ENCODE data around the gene DKKL1.

Gene DKKL1

DNA sequence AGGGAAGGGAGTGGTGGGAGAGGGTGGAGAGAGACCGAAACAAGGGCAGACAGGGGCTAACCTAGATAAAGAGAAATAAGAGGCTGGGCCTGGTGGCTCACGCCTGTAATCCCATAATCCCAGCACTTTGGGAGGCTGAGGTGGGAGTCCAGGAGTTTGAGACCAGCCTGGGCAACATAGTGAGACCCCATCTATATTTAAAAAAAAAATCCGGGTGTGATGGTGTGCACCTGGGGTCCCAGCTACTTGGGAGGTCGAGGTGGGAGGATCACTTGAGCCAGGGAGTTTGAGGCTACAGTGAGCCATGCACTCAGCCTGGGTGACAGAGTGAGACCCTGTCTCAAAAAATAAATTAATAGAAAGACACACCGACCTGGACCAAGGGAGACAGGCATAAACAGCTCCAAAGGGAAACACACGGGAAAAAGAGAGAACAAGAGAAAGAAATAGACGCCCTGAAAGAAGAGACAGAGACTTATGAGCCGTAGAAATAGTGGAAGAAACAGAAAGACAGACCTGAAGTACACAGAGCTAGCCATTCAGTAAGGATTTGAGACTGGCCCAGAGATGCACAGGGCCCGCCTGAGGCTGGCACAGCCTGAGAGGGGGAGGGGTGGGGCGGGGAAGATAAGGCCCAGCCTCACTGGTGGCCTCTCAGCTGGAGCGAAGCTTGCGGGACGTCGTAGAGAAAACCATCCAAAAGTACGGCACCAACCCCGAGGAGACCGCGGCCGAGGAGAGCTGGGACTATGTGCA is 26.2 kb upstream of the DKKL1 start:
- in situ Hi-C loops (cut with MboI; ENCODE audit: low sequenced_read_pairs), result no loop called here

DNA sequence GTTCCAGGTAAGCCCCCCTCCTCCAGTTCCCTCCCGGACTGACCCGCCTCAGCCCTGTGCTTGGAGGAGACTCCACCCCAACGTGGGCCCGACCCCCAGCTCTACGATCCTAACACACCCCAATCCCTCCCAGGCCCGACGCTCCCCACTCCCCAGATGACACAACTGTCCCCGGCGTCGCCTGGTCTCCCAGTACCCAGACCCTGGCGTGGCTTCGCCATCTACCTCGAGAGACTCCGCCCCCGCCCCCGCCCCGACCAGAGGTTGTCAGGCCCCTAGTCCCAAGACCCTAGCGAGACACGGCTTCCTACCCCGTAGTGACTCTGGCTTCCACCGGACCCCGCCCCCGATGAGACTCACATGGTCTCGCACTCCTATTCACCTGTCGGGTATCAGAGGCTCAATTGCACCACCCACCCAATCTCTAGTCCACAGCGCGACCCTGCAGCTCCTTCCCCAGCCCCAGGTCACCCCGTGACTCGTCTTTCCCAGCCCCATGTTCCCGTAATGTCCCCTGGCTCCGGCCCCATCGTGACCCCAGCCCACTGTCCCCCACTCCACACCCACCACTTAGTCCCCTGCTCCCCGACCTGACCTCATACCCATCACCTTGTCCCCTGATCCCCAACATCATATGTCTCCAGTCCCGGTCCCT is 25.5 kb upstream of the DKKL1 start:
- in situ Hi-C loops (cut with MboI; ENCODE audit: low sequenced_read_pairs), result no loop called here

DNA sequence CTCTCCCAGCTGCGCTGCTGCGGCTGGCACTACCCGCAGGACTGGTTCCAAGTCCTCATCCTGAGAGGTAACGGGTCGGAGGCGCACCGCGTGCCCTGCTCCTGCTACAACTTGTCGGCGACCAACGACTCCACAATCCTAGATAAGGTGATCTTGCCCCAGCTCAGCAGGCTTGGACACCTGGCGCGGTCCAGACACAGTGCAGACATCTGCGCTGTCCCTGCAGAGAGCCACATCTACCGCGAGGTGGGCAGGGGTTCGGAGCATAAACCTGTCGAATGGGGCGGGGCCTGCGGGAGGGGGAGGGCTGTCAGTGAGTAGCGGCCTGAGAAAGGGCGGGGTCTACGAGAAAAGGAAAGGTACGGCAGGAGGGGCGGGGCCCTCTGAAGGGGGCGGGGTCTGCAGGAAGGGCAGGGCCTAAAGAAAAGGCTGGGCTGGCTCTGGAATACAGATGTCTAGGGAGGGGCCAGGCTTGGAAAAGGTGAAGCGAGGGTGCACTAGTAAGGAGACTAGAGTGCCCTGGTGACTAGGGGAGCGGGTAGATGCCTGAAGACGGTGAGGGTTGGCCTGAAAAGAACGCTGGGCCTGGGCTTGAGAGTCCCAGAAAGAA is 24.9 kb upstream of the DKKL1 start:
- in situ Hi-C loops (cut with MboI; ENCODE audit: low sequenced_read_pairs), result no loop called here

DNA sequence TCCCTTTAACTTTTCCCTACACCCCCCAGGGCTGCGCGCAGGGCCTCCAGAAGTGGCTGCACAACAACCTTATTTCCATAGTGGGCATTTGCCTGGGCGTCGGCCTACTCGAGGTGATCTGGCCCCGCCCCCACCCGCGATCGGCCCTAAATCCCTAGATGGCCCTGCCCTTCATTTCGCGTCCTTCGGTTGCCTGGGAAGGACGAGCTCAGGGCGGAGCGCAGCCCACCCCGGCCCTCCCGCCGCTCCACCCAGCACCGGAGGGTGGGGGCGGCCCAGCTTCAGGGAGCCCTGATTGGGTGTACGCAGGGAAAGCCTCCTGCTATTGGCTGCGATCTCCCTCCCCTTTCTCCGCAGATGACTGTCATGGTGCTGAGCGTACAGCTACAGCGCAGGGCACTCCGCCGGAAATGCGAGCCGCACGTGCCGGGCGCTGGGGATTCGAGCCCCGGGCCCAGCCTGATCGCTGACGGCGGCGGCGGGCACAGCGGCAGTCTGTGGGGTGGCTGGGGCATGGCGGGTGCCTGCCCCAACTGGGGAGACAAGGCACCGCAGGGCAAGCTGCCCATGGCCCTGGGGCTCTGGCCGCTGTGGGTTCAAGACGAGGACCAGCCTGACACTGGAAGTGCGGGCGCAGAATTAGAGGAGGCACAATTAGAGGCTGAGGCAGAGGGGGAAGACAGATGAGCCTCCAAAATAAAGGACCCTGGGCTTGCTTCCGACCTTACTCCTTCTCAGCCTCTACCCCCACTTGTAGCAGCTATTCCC is 24.2 kb upstream of the DKKL1 start:
- in situ Hi-C loops (cut with MboI; ENCODE audit: low sequenced_read_pairs), result no loop called here

DNA sequence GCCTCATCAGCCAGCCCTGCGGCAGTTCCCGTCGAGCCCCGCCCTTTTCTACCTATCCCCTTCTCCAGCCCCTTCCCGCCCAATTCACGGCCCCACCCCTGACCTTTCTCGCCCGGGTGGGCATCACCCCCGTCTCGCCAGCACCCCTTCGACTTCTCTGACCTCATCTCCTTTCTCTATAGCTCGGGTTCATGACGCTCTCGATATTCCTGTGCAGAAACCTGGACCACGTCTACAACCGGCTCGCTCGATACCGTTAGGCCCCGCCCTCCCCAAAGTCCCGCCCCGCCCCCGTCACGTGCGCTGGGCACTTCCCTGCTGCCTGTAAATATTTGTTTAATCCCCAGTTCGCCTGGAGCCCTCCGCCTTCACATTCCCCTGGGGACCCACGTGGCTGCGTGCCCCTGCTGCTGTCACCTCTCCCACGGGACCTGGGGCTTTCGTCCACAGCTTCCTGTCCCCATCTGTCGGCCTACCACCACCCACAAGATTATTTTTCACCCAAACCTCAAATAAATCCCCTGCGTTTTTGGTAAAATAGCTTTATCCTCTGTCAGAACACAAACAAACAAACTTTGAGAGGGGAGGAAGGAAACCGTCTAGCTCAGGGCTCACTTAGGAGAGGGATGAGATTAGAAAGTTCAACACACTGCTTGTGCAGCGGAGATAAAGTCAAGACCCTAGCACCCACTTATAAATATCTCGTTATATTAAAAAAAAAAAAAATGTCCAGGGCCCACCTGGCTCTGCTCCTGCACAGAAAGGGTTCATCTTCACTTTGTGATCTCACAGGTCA is 23.4 kb upstream of the DKKL1 start:
- in situ Hi-C loops (cut with MboI; ENCODE audit: low sequenced_read_pairs), result no loop called here

DNA sequence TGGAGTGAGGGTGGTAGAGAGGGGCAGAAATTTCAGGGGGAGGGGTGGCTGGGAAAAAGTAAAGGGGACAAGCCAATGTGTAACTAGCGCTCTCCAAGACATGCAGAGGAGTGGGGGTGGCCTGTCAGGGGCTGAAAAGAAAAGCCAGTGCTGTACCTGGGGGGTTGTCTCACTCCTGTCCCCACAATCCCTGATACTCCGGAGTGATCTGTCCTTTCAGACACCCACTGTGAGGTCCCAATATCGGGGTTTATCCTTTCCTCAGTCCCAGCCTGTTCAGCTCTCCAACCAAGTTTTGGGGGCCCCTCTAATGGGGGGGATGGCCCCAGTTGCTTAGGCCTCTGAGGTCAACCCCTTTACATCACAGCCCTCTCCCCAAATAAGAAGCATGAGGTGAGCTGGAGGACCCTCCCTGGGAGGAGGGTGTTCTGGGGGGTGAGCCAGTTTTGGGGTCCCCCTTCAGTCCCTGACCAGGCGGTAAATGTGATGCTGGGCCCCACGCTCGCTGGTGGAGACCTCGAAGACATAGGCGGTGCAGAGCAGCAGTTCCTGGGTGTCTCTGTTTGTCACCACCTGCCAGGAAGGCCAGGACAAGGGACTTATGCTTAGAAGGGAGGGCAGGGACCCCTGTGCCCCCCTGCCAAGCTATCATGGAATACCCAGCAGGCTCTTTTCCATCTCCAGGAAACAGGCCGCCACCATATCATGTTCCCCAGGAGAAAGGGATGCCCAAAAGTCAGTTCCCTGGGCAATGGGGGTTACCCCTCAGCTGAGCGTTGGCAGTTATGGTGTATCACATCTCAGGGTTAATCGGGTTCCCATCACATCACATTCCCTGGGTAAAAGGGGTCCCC is 22.6 kb upstream of the DKKL1 start:
- in situ Hi-C loops (cut with MboI; ENCODE audit: low sequenced_read_pairs), result no loop called here

DNA sequence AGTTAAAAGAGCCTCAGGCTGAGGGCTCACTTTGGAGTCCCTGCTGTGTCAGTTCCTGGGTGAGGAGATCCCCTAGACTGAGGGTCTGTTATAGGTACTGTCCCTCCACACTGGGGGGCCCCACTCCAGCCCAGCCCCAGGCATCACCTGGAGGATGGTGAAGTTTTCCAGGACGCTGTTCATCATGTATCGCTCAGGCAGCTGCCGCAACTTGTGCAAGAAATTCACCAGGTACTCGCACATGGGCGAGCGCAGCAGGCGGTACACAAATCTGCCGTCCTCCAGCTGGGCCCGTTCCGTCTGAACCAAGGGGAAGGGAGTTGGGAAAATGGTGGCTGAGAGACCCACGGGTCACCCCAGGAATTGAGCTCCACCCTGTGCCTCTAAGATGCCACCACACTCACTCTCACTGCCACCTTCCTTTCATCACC is 21.4 kb upstream of the DKKL1 start:
- in situ Hi-C loops (cut with MboI; ENCODE audit: low sequenced_read_pairs), result no loop called here

DNA sequence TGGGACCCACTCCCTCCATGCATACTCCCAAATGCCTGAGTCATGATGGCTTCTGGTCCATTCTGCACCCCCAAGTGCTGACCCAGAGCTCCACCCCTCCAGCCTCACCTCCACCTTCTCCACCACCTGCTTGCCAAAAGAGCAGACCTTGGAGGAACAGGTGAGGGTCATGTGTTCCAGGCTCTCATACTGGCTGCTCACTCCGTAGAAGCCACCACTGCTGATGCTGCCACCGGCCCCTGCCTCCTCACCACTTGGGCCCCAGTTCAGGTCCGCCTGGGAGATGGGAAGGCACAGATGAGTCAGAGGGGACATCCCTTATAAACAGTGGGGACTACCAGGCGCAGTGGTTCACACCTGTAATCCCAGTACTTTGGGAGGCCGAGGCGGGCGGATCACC is 20.6 kb upstream of the DKKL1 start:
- in situ Hi-C loops (cut with MboI; ENCODE audit: low sequenced_read_pairs), result no loop called here

DNA sequence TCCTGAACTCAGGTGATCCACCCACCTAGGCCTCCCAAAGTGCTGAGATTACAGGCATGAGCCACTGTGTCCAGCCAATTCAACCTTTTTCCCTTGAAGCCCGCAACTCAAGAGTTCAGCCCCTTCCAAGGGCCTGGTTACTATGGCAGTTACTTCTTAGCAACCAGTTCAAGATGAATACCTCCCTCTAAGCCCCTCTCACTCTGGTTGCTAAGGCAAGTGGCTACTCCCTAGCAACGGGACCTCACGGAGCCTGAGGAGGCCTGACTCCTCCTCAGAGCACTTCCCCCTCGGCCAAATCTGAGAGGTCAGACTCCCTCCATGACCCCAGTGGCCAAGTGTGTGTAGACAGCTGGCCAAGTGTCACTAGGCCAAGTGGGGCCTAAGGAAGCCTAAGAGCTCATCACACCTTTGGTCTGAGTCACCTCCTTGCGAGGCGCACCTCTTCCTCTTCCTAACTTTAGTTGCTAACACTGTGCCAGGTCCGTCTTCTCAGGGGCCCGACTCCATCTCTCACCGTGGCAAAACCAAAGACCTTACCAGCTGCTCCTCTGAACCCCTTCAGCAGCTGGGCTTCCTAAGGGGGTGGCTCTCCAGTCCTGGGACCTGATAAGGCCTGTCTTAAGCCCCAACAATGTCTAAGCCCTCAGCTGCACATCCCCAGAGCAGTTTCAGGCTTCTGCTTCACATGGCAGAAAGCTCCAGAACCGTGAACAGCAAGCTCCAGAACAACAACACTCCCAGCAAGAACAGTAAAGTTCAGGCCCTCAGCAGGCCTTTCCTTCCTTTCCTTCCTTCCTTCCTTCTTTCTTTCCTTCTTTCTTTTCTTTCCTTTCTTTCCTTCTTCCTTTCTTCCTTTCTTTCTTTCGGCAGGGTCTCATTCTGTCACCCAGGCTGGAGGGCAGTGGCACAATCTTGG is 18.9 kb upstream of the DKKL1 start:
- in situ Hi-C loops (cut with MboI; ENCODE audit: low sequenced_read_pairs), result no loop called here

DNA sequence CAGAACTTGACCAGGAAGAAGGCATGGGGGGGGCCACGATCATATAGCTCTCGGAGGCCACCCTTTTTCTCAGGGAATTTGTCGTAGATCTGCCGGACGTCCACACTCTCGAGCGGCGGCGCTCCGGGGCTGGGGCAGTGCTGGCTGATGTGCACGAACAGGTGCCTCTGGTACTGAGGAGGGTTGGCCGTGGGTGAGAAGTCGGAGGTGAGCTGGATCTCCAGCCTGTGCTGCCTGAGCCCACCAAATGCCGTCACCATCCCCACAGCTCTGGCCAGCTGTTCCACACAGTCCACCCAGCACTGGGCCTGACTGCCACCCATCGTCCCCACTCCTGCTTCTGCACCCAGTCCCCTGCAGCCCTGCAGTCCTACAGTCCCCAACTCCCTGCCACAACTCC is 16.5 kb upstream of the DKKL1 start:
- in situ Hi-C loops (cut with MboI; ENCODE audit: low sequenced_read_pairs), result no loop called here

DNA sequence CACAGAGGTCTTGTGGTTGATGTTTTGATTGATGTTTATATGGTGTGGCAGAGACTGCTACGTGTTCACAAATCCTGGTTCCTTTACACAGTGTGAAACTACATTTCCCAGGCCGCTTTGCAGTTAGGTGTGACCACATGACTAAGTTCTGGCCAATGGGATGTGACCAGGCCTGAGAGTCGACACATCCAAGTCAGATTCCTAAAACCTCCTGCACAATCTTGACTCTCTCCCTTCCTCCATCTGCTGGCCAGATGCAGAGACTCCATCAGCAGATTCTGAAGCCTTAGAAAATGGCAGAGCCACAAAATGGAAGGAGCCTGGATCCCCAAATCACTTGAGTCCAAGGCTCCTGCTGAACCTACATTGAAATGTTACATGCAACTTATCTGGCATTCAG is 15.8 kb upstream of the DKKL1 start:
- in situ Hi-C loops (cut with MboI; ENCODE audit: low sequenced_read_pairs), result no loop called here

DNA sequence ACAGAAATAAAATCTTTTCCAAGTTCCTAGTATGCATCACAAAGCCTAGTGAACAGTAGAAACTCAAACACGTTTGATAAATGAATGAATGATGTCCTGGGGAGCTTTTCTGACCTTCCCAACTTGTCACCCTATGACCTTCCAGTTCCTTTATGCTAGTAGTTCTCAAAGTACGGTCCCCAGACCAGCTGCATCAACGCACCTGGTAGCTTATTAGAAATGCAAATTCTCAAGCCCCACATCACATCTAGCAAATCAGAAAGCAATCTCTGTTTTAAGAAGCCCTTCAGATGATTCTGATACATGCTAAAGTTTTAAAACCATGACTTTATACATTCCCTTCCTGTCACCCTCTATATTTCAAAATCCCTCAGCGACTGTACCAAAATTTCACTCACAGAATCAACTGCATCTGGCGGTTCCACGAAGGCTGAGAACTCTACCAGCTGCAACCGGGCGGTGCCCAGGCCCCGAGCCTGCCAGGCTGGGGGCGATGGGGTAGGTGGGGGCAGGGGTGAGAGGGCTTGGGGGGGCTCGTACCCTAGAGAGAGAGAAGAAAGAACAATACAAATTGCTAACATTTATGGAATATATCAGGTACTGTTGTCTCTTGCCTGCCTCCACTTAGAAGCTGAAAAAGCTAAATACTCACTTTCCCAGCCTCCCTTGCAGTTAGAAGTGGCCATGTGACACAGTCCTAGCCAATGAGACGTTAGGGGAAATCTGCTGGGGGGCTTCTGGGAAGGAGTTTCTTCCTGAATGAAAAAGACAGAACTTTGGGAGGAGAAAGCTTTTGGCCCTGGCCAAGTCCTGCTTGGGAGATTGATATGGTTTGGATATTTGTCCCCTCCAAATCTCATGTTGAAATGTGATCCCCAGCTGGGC is 15.1 kb upstream of the DKKL1 start:
- in situ Hi-C loops (cut with MboI; ENCODE audit: low sequenced_read_pairs), result no loop called here

DNA sequence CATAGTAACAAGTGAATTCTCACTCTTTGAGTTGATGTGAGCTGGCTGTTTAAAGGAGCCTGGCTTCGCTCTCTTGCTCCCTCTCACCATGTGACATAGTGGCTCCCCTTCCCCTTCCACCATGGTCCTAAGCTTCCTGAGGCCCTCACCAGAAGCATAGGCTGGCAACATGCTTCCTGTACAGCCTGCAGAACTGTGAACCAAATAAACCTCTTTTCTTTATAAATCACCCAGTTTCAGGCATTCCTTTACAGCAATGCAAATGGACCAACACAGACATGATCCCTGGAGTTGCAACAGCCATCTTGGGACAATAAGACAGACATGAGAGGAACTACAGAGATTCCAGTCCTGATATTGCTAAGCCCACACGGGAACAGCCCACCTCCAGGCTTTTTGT is 14.1 kb upstream of the DKKL1 start:
- in situ Hi-C loops (cut with MboI; ENCODE audit: low sequenced_read_pairs), result no loop called here

DNA sequence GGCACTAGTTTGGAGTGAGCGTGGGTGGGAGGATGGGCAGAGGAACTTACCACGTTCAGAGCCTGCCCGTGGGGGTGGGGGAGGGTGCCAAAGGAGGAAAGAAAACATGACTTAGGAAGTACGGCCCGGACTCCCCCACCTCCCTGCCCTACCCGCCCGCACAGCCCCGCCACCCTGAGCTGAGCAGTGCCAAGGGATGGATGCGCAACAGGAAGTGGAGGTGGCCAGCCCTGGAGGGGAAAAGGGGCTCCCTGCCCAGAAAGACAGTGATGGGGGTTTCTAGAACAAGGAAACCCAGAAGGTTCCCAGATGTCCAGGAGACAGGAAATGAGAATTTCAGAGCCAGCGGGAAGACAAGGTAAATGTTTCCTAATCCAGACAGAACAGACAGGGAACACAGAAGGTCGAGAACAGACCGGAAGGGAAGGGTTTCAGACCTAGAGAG is 7.7 kb upstream of the DKKL1 start:
- in situ Hi-C loops (cut with MboI; ENCODE audit: low sequenced_read_pairs), result no loop called here

DNA sequence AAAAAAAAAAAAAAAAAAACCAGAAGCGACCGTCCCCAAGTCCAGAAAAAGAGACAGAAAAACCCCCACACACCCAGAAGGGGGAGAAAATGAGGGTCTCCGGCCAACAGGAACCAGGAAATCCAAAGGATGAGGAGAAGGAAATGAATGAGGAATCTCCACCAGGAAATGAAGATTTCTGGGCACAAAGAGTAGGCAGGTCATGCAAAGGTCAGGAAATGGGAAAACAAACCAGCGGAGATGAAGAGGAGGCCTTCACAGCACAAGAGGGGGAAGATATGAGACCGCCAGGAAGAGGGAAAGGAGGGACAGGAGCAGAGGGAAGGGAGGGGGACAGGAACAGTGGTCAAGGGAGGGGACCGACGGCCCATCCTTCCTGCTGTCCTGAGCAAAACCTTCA is 7.3 kb upstream of the DKKL1 start:
- in situ Hi-C loops (cut with MboI; ENCODE audit: low sequenced_read_pairs), result no loop called here

DNA sequence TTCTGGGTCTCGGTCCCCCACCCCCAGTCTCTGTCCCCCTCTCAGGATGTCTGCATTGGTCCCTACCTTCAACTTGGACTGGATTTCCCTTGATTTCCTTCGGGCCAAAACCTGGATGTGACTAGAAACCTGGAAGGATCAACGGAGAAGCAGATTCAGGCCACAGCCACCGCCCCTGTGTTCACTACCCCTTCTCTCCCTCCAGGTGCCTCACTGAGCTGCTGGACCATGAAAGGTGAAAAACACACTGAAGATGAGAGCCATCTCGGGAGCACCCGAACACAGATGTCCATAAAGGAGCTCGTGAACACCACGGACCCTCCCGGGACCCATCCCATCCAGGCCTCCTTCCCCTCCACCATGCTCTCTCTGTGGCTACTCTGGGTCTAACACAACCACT is 6.5 kb upstream of the DKKL1 start:
- in situ Hi-C loops (cut with MboI; ENCODE audit: low sequenced_read_pairs), result no loop called here

DNA sequence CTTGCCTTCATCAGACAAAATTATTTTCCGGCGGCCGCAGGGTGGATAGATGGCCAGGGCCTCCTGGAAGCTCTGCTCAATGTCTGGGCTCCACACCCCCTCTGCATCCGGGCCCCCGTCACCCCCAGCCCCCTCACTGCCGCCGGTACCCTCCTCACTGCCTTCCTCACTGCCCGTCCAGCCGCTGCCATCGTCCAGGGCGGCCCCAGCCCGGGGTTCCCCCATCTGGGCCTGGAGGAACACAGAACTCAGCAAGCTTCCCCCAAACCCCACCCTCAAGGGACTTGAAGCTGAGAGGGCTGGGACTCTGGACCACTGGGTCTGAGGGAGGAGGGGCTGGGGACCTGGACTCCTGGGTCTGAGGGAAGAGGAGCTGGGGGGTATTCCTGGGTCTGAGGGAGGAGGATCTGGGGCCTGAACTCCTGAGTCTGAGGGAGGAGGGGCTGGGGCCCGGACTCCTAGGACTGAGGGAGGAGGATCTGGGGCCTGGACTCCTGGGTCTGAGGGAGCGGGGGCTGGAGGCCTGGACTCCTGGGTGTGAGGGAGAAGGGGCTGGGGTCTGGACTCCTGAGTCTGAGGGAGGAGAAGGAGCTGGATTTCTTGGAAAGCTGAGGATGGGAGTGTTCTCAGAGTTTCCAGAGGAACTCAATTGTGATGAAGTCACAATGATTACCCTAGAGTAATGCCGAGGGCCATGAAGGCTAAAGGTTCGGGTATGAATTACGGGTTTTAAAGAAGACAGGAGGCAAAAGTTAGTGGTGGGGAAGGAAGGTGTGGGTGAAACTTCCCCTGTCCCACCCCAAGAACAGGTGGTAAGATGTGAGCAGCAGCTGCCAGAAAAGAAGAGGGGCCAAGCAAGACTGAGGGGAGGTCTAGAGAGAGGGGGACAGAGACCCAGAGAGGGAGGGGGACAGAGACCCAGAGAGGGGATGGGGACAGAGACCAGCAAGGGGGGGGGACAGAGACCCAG is 3.5 kb upstream of the DKKL1 start:
- in situ Hi-C loops (cut with MboI; ENCODE audit: low sequenced_read_pairs), result no loop called here
